ENCODE data around the gene ARHGEF16.

Gene ARHGEF16

GRCh38 chr1:3439346-3440299 lies 14.8 kb upstream of the ARHGEF16 start:
- DNase-seq, result no peak

DNA sequence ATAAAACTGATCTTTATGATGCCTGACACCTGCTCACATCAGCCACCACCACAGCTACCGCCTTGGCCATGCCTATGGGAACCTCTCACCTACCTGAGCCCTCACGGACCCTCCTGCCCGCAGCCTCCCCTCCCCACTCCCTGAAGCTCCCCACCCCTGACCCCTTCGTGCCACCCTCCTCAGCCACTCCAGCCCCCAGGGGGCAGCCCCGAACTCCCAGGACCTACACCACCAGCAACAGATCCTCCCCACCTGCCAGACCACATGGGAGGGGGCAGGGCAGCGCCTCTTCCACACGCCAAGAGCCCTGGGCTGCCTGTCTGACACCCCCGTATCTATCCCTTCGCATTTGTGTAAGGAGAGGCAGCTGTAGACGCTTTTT lies 14.2 kb upstream of the ARHGEF16 start:
- no peak for DNase-seq

GRCh38 chr1:3440711-3441409 lies 13.6 kb upstream of the ARHGEF16 start:
- no peak for DNase-seq

DNA sequence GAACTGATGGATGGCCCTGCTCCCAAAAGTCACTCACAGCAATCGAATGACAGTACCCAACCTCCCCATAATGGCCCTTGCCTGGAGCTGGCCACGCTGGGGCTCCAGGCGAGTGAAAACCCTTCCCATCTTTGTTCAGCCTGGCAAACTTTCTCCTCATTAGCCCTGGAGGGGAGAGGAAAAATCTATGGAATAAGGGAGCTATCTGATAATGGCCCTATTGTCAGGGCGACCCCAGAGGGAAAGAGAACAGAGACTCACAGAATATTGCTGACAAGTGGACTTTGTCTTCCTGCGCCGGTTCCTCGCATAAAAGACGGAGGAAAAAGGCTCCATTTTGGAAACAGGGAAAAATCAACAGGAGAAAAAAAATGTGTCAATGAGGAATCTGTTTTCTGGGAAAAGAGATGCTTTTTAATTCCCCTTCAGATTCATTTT lies 13.0 kb upstream of the ARHGEF16 start:
- DNase-seq, result no peak

- DNase-seq, result no peak
Measured at GRCh38 chr1:3441880-3442279, 12.6 kb upstream of the ARHGEF16 start.

GRCh38 chr1:3442331-3442730 lies 12.1 kb upstream of the ARHGEF16 start:
- no peak for DNase-seq

GRCh38 chr1:3442901-3443300 lies 11.6 kb upstream of the ARHGEF16 start:
- no peak for DNase-seq

DNA sequence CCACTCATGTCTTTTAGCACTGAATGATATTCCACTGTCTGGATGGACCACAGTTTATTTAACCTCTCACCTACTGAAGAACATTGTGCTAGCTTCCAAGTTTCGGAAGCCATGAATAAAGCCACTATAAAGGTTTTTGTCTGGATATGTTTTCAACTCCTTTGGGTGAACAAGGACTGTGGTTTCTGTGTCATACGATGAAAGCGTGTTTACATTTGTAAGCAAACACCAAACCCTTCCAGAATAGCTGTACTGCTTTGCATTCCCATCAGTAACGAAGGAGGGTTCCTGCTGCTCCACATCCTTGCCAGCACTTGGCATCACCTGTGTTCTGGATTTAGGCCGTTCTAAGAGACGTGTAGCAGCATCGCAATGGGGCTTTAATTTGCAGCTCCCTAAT lies 10.7 kb upstream of the ARHGEF16 start:
- no peak for DNase-seq

GRCh38 chr1:3444298-3444697 lies 10.2 kb upstream of the ARHGEF16 start:
- no peak for DNase-seq

- no peak for DNase-seq
Measured at GRCh38 chr1:3444736-3445135, 9.7 kb upstream of the ARHGEF16 start.

- no peak for DNase-seq
Measured at GRCh38 chr1:3450202-3450863, 4.1 kb upstream of the ARHGEF16 start.

DNA sequence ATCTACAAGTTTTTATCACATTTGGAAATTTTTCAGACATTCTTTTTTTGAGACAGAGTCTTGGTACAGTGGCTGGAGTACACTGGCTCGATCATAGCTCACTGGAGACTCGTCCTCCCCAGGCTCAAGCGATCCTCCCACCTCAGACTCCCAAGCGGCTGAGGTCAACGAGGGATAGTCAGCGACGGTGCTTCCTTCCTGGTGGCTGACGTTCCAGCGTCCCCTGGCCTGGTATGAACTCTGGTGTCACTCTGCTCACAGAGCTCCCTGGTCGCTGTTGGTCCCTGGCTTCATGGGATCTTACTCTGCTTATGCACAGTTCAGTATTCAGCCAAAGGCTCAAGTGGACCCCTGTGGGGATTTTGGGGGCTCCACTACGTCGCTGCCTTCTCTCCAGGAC lies 3.5 kb upstream of the ARHGEF16 start:
- no peak for DNase-seq

GRCh38 chr1:3451994-3452865 lies 2.2 kb upstream of the ARHGEF16 start:
- DNase-seq, result no peak

GRCh38 chr1:3452866-3453175 lies 1.6 kb upstream of the ARHGEF16 start:
- no peak for DNase-seq

DNA sequence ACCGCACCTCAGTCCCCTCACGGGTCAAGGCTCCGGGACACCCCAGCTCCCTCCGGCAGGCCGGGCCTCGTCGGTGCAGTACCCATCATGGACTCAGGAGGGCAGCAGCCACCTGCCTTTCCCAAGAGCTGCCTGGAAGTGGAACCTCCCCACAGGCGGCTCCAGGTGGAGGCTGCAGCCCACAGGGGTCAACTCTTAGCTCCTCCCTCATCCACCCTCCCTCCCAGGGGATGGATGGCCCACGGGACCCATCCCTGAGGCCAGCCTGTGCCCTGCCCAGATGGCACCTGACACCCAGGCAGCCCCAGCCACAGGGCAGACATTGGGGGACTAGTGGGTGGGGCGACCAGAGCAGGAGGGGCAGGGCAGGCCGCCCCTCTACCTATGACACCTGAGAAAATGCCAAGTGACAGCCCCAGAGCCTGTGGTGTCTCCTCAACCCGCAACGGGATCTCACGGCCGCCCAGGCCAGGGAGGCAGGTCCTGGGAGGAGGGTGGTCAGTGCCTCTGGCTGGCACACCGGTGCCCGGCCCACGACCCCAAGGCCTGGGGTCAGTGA lies 1.2 kb upstream of the ARHGEF16 start:
- peak; percentile 30 to 41 for DNase-seq

GRCh38 chr1:3454811-3455618 lies 550 bp downstream of the ARHGEF16 start:
- DNase-seq, result no peak

- no peak for DNase-seq
Measured at GRCh38 chr1:3455670-3456448, 1.4 kb downstream of the ARHGEF16 start.

- no peak for DNase-seq
Measured at GRCh38 chr1:3456449-3456963, 2.0 kb downstream of the ARHGEF16 start.

DNA sequence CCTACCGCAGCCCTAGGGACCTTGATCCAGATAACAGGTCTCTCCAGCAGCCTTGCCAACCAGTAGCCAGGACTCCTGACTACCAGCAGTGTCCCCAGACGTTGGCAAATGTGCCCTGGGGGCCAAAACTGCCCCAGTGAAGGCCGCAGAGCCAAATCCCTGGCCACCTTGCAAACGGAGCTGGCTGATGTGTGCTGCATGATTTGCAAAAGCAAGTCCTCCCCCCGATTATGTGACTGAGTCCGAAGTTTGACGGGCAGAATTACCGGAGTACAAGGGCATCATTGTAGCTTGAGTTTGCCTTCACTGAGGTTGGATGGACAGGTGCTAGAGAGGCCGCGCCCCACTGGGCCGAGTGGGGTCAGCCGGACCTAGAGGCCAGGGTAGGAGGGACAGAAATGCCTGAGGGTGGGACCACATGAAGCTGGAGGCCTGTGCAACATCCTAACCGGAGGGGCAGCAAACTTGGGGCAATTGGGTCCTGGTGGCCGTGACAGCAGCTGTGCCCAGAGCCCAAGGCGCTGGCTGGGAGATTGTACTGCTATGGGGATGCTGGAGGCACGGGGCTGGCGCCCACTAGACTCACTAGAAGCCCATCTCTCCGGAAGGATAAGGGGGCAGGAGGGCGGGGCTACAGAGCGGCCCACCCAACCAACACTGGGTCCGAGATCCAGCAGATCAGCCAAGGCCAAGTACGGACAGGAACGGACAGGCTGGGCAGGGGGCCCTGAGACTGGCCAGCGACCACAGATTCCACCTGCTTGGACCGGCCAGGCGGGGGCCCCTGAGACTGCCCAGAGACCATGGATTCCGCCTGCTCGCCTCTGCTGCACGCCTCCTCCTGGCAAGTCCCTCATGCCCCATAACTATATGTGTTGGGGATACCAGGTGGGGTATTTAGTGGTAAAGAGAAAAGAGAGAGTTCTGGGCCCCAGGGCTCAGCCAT lies 2.8 kb downstream of the ARHGEF16 start:
- no peak for DNase-seq
